ENCODE measurements around the gene RPS28.
"Not testable (repeated sequence)": the region's sequence is repeated elsewhere in the genome, so short reads cannot be mapped to it uniquely, and the experiment has no call there.

The RPS28 gene

DNA sequence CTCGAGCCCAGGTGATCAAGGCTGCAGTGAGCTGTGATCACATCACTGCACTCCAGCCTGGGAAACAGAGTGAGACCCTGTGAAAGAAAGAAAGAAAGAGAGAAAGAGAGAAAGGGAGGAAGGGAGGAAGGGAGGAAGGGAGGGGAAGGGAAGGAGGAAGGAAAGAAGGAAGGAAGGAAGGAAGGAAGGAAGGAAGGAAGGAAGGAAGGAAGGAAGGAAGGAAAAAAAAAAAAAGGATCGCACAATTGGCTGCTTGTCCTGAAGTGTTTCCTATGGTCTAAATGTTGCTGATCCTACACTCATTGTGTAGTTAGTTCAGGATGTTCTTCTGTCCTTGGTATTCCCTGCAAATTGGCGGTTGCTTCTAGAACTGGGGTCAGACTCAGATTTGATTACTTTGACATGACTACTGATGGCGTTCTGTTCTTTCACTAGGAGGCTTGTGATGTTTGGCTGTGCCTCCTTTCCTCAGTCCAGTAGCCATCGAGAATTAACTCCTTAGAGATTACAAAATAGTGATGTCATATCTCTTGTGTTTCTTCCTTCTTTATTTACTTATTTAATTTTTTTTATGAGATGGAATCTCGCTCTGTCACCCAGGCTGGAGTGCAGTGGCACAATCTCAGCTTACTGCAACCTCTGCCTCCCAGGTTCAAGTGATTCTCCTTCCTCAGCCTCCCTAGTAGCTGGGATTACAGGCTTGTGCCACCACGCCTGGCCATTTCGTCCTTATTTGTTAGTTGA lies 28.5 kb downstream of the RPS28 start:
- not testable (repeated sequence) for H3K4me3 Mint-ChIP-seq; H3K27ac Mint-ChIP-seq; H3K4me1 Mint-ChIP-seq (ENCODE audit: low read depth); H3K9me3 Mint-ChIP-seq; H3K36me3 Mint-ChIP-seq (ENCODE audit: low read depth)
- peaks cover 26% of the 10 kb centered on the region for H3K27me3 Mint-ChIP-seq

DNA sequence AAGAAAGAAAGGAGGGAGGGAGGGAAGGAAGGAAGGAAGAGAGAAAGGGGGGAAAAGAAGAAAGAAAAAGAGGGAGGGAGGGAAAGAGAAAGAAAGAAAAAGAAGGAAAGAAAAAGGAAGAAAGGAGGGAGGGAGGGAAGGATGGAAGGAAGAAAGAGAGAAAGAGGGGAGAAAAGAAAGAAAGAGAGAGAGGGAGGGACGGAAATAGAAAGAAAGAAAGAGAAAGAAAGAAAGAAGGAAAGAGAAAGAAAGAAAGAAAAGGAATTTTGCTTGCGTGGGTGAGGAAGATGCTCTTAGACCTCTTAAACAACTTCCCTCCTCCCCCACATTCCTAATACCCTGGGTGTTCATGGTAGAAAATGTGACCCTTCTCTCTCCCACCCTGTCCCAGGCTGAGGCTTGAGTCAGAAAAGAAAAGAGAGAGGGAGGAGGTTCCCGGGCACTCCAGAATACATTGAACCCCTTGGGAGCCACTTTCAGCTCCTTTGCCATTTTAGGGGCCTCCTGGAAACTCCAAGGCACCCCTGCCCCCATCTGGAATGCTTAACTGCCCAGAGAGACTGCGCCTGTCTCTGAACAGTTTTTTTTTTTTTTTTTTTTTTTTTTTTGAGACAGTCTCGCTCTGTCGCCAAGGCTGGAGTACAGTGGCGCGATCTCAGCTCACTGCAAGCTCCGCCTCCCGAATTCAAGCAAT lies 31.0 kb downstream of the RPS28 start:
- H3K27ac Mint-ChIP-seq = no peak overlapping the region
- peaks cover 26% of the 10 kb centered on the region for H3K27me3 Mint-ChIP-seq
- H3K4me3 Mint-ChIP-seq = no peak overlapping the region
- H3K4me1 Mint-ChIP-seq (ENCODE audit: low read depth) = peaks cover 16% of the 10 kb centered on the region
- H3K9me3 Mint-ChIP-seq = no peaks in the 10 kb centered on the region
- H3K36me3 Mint-ChIP-seq (ENCODE audit: low read depth) = no peaks in the 10 kb centered on the region

- H3K27me3 Mint-ChIP-seq = peaks cover 26% of the 10 kb centered on the region
- H3K36me3 Mint-ChIP-seq (ENCODE audit: low read depth) = not testable (repeated sequence)
Observed at GRCh38 chr19:8352845-8353244, 31.5 kb downstream of the RPS28 start.

DNA sequence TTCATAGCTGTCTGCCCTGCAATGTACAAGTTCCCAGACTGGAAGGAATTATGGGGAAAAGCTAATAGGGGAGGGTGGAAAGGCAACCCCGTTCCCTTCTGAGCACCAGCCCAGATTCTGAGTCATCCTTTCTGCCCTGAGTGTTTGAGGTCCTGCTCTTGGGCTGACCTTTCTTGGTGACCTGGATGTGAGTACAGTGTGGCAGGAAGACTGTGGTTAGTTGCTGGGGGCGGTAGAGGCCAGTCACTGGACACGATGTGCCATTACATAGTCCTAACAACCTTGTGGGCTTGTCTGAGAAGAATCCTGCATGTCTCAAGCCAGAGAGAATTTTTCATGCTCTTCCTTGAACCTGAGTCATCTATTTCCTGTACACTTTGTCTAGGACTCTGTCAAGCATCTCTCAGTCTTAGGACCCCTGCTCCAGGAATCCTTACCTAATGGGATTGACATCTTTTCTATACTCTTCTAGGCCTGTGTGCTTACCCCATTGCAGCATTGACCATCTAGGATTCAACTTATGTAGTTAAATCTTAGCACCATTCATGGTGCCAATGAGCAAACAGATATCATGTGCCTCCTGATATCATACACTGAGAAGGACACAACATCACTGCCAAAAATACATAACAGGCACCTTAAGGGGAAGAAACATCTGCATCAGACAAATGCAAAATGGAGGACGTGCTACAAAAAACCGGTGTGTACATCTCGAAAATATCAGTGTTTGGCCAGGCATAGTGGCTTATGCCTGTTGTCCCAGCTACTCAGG lies 34.5 kb downstream of the RPS28 start:
- H3K27me3 Mint-ChIP-seq = peaks cover 14% of the 10 kb centered on the region
- no peaks in the 10 kb centered on the region for H3K9me3 Mint-ChIP-seq
- no peaks in the 10 kb centered on the region for H3K36me3 Mint-ChIP-seq (ENCODE audit: low read depth)
- H3K4me1 Mint-ChIP-seq (ENCODE audit: low read depth) = peaks cover 16% of the 10 kb centered on the region
- H3K27ac Mint-ChIP-seq = no peak overlapping the region
- no peak overlapping the region for H3K4me3 Mint-ChIP-seq

More at GRCh38 chr19:8352845-8353244, 31.5 kb downstream of the RPS28 start:
- H3K4me1 Mint-ChIP-seq (ENCODE audit: low read depth) = peaks cover 16% of the 10 kb centered on the region
- not testable (repeated sequence) for H3K4me3 Mint-ChIP-seq, H3K27ac Mint-ChIP-seq, H3K9me3 Mint-ChIP-seq

GRCh38 chr19:8357007-8357521 lies 35.8 kb downstream of the RPS28 start:
- Mint-ChIP-seq H3K9me3 (no peaks in the 10 kb centered on the region), H3K4me1 (ENCODE audit: low read depth) (peaks cover 21% of the 10 kb centered on the region), H3K36me3 (ENCODE audit: low read depth) (no peaks in the 10 kb centered on the region), H3K27ac (no peak overlapping the region), H3K27me3 (peaks cover 14% of the 10 kb centered on the region), H3K4me3 (no peak overlapping the region)

GRCh38 chr19:8358948-8359347 lies 37.7 kb downstream of the RPS28 start:
- Mint-ChIP-seq H3K36me3 (ENCODE audit: low read depth) (no peaks in the 10 kb centered on the region), H3K9me3 (no peaks in the 10 kb centered on the region), H3K27ac (no peak overlapping the region), H3K4me1 (ENCODE audit: low read depth) (peaks cover 34% of the 10 kb centered on the region), H3K4me3 (no peak overlapping the region), H3K27me3 (peaks cover 20% of the 10 kb centered on the region)

- no peak overlapping the region for H3K27ac Mint-ChIP-seq
- peaks cover 26% of the 10 kb centered on the region for H3K27me3 Mint-ChIP-seq
- H3K36me3 Mint-ChIP-seq (ENCODE audit: low read depth) = no peaks in the 10 kb centered on the region
- H3K4me1 Mint-ChIP-seq (ENCODE audit: low read depth) = peaks cover 34% of the 10 kb centered on the region
- H3K9me3 Mint-ChIP-seq = no peaks in the 10 kb centered on the region
- no peak overlapping the region for H3K4me3 Mint-ChIP-seq
Observed at GRCh38 chr19:8360196-8360595, 38.9 kb downstream of the RPS28 start.

DNA sequence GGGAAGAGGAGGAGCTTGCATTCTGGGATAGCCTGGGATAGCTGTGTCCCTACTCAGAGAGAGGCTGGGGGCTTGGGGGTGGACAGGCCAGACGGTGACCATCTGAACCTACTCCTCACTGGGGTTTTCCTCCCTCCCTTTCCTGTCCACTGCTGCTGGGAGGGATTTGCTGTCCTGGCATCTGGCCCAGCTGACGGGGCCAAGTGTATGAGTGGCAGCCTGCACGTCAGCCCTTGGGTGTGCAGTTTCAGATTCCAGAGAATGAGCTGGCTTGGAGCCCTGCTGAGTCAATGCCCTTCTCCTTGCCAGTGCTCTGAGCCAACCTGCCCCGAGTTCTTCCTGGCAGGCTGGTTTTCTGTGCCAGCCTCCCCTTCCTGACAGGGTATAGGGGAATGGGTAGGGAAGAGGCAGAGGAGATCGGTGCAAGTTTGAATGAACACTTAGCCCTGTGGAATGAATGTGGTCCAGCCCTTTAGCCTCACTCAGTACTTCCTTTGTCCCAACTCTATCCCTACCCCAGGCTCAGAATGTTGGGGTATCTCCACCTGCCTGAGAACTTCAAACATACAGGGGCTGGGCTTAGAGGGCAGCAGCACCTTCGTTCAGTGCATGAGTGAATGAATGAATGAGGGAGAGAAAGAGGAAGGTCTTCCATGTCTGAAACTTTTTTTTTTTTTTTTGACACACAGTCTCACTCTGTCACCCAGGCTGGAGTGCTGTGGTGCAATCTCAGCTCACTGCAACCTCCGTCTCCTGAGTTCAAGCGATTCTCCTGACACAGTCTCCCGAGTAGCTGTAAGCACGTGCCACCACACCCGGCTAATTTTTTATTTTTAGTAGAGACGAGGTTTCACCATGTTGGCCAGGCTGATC lies 40.9 kb downstream of the RPS28 start:
- Mint-ChIP-seq H3K4me1 (ENCODE audit: low read depth) (peaks cover 25% of the 10 kb centered on the region), H3K36me3 (ENCODE audit: low read depth) (no peaks in the 10 kb centered on the region), H3K9me3 (no peaks in the 10 kb centered on the region), H3K27ac (no peak overlapping the region), H3K4me3 (no peak overlapping the region), H3K27me3 (peaks cover 43% of the 10 kb centered on the region)

DNA sequence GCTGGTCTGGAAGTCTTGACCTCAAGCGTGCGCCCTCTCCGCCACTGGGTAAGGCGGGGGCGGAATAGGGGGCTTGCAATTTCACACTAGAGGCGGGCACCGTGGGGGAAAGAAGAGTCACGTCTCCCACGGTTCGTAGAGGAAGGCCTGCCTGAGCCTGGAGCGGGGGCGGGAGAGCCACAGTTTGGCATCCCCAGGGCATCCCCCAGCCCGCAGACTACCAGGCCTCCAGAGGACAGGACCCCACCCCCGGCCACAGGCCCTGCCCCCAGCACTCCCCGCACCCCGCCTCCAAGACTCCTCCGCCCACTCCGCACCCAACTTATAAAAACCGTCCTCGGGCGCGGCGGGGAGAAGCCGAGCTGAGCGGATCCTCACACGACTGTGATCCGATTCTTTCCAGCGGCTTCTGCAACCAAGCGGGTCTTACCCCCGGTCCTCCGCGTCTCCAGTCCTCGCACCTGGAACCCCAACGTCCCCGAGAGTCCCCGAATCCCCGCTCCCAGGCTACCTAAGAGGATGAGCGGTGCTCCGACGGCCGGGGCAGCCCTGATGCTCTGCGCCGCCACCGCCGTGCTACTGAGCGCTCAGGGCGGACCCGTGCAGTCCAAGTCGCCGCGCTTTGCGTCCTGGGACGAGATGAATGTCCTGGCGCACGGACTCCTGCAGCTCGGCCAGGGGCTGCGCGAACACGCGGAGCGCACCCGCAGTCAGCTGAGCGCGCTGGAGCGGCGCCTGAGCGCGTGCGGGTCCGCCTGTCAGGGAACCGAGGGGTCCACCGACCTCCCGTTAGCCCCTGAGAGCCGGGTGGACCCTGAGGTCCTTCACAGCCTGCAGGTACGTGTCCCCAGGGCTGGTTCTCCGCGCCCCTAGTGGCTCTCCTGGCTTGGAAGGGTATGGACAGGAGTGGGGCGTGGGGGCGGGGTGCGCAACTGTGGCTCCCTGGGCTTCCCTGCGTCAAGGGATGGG lies 42.8 kb downstream of the RPS28 start, which contains the start of gene ANGPTL4:
Gene ANGPTL4, plus strand, starts transcription at position 353 of the 969 bp plus-strand sequence. Its CDS starts 167 bp downstream, at position 520.
- H3K4me1 Mint-ChIP-seq (ENCODE audit: low read depth) = peaks cover 29% of the 10 kb centered on the region
- H3K9me3 Mint-ChIP-seq = no peaks in the 10 kb centered on the region
- peak within 1 kb of the TSS; percentile 82 for H3K27ac Mint-ChIP-seq
- H3K27me3 Mint-ChIP-seq = peaks cover 57% of the 10 kb centered on the region
- H3K36me3 Mint-ChIP-seq (ENCODE audit: low read depth) = no peaks in the 10 kb centered on the region
- peak within 1 kb of the TSS; percentile 75 for H3K4me3 Mint-ChIP-seq

GRCh38 chr19:8366121-8366581 lies 44.9 kb downstream of the RPS28 start:
- Mint-ChIP-seq H3K27me3 (peaks cover 57% of the 10 kb centered on the region), H3K27ac (no peak overlapping the region), H3K4me1 (ENCODE audit: low read depth) (peaks cover 32% of the 10 kb centered on the region), H3K4me3 (no peak overlapping the region), H3K9me3 (no peaks in the 10 kb centered on the region), H3K36me3 (ENCODE audit: low read depth) (no peaks in the 10 kb centered on the region)

DNA sequence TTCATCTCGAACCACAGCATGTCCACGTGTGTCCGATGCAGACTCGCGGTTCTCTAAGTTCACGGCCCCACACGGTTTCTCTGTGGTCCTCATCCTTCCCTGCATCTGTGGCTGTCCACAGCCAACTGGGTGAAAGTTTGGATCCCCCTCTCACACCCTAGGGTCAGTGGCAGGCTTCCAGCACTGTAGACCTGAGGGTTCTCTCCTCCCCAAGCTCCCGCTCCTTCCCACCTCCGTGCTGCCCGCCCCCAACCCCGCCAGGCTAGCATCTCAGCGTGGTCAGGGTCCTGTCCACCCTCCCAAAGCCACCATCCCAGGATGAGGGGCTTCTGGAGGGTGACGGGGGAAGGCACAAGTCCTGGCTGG lies 45.6 kb downstream of the RPS28 start:
- no peaks in the 10 kb centered on the region for H3K9me3 Mint-ChIP-seq
- H3K4me1 Mint-ChIP-seq (ENCODE audit: low read depth) = peaks cover 27% of the 10 kb centered on the region
- no peak overlapping the region for H3K27ac Mint-ChIP-seq
- H3K27me3 Mint-ChIP-seq = peaks cover 53% of the 10 kb centered on the region
- no peak overlapping the region for H3K4me3 Mint-ChIP-seq
- H3K36me3 Mint-ChIP-seq (ENCODE audit: low read depth) = no peaks in the 10 kb centered on the region

GRCh38 chr19:8367327-8368001 lies 46.2 kb downstream of the RPS28 start:
- Mint-ChIP-seq H3K36me3 (ENCODE audit: low read depth) (no peaks in the 10 kb centered on the region), H3K27ac (no peak overlapping the region), H3K9me3 (no peaks in the 10 kb centered on the region), H3K4me1 (ENCODE audit: low read depth) (peaks cover 22% of the 10 kb centered on the region), H3K27me3 (peaks cover 48% of the 10 kb centered on the region), H3K4me3 (no peak overlapping the region)

Measured in stimulated activated naive CD8-positive, alpha-beta T cell treated with anti-CD3 and anti-CD28 coated beads, Interleukin-15, Interleukin-2, amounts not matched to agents 100 ng/mL and 50 ng/mL, for 24 hours (primary cell).